ENCODE results near the gene EID3. TPM values are rescaled to one million over a fixed set of nuclear protein-coding genes. Genes with fewer than 3 reads are reported as not detected.
A peak's percentile ranks its signal among the peaks of the same experiment; 100 is the strongest.

Gene EID3
- total and polyA plus RNA-seq, 10 of the 15 experiments (the other 5 are each of a cell fraction or from before 2014, with no cell fraction given): 0.92 to 7.0 (median 4.3) TPM

- no peak for TF ChIP-seq E4F1 (IDR thresholded peaks at IDR 0.05; ENCODE audit: borderline replicate concordance, partially characterized antibody)
- TF ChIP-seq ZNF207 (IDR thresholded peaks at IDR 0.05; ENCODE audit: borderline replicate concordance): no peak
- peak; percentile 77 for TF ChIP-seq MAX (IDR thresholded peaks at IDR 0.05; ENCODE audit: low read depth, low read length)
- no peak for TF ChIP-seq PAX5 (IDR thresholded peaks at IDR 0.05; ENCODE audit: borderline replicate concordance, low read depth, low read length)
- peak; percentile 76 to 94; a peak in 3 of 4 replicates for TF ChIP-seq BHLHE40 (IDR thresholded peaks at IDR 0.05; ENCODE audit: borderline replicate concordance in 1 of 2, low read depth in 2 of 2, low read length in 1 of 2)
- no peak for TF ChIP-seq SIN3A (IDR thresholded peaks at IDR 0.05; ENCODE audit: low read depth, low read length)
- TF ChIP-seq HDAC6 (IDR thresholded peaks at IDR 0.05; ENCODE audit: unreplicated experiment): no peak
- no peak for TF ChIP-seq JUNB (IDR thresholded peaks at IDR 0.05)
- TF ChIP-seq HDGF (IDR thresholded peaks at IDR 0.05): peak; percentile 58; the same call in 1 of the 2 replicates
- no peak for TF ChIP-seq CEBPB (IDR thresholded peaks at IDR 0.05; ENCODE audit: borderline replicate concordance in 1 of 2, low read depth in 2 of 2, low read length in 2 of 2)
- no peak for TF ChIP-seq TCF12 (IDR thresholded peaks at IDR 0.05; ENCODE audit: low read depth, low read length)
- no peak for TF ChIP-seq RELB (IDR thresholded peaks at IDR 0.05; ENCODE audit: low read depth)
- no peak for TF ChIP-seq STAT3 (IDR thresholded peaks at IDR 0.05; ENCODE audit: low read depth, low read length)
- TF ChIP-seq BACH1 (IDR thresholded peaks at IDR 0.05; ENCODE audit: borderline replicate concordance): no peak
- no peak for TF ChIP-seq SIX5 (IDR thresholded peaks at IDR 0.05; ENCODE audit: low read depth, low read length, severe bottlenecking)
- no peak for TF ChIP-seq HCFC1 (IDR thresholded peaks at IDR 0.05; ENCODE audit: low read length)
- no peak for TF ChIP-seq GATAD2B (conservative IDR thresholded peaks at IDR 0.05; ENCODE audit: low read depth)
- TF ChIP-seq NKRF (conservative IDR thresholded peaks at IDR 0.05): 0 out of 2 replicates have a peak, but pooled peaks have one; percentile 45
- no peak for TF ChIP-seq JUND (IDR thresholded peaks at IDR 0.05; ENCODE audit: low read depth, low read length)
- TF ChIP-seq NRF1 (conservative IDR thresholded peaks at IDR 0.05; ENCODE audit: low read depth, low read length): peak; percentile 54
- TF ChIP-seq ZNF24 (IDR thresholded peaks at IDR 0.05): no peak
- 0 out of 2 replicates have a peak, but pooled peaks have one; percentile 2 for TF ChIP-seq BCL11A (IDR thresholded peaks at IDR 0.05; ENCODE audit: low read depth, low read length)
Observed at GRCh38 chr12:104303538-104304151, at the start of gene EID3 (continued).

Data from GM12878 (cell line).